ENCODE measurements around the gene TMEM53.

TMEM53 gene

GRCh38 chr1:44624268-44624901 is 49.9 kb downstream of the TMEM53 start:
- no peak for DNase-seq

GRCh38 chr1:44621841-44622286 is 52.4 kb downstream of the TMEM53 start:
- no peak for DNase-seq

GRCh38 chr1:44620072-44620471 is 54.2 kb downstream of the TMEM53 start:
- DNase-seq = no peak

DNA sequence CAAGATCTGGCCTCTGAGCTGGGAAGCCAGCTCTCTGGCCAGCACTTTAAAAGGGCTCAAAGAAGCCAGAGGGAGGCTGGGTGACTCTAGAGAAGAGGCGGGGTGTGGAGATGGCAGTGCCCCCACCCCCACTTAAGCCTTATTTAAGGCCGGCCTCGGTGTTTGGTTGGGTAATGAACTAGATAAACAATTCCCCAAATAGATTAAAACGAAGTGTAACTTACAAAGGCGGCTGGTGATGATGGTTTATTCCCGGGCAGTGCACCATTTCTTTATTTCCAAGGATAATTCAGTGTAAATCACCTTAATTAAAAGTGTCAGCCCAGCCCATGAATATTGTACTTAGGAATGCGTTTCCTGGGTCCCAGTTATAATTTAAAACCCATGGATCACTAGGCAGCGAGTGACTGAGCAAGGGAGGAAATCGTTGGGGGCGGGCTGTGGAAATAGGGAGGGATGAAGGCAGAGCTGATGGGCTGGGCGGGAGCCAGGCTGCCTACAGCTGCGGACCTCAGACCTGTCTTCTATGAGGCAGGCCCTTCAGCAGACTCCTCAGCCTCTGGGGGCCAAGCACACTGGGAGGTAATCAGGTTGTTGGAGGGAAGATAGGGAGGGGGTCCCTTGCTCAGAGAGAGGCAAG is 54.9 kb downstream of the TMEM53 start:
- no peak for DNase-seq

GRCh38 chr1:44617703-44618029 is 56.6 kb downstream of the TMEM53 start:
- no peak for DNase-seq

- DNase-seq = no peak
Measured at GRCh38 chr1:44616991-44617702, 57.1 kb downstream of the TMEM53 start.

GRCh38 chr1:44616284-44616990 is 57.8 kb downstream of the TMEM53 start:
- no peak for DNase-seq

DNA sequence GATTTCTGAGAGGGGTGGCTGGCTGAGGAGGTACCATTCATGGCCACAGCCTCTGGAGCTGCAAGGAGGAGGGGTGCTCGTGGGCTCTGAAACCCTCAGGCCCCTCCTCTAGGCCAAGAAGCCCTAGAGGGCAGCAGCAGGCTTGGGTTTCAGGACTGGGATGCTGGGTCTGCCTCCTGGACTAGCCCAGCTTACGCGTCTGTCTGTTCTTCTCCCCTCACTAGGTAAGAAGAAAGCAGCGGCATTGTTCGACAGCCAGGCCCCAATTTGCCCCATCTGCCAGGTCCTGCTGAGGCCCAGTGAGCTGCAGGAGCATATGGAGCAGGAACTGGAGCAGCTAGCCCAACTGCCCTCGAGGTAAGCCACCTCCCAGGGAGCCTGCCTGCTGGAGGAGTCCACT is 60.3 kb downstream of the TMEM53 start:
- no peak for DNase-seq

DNA sequence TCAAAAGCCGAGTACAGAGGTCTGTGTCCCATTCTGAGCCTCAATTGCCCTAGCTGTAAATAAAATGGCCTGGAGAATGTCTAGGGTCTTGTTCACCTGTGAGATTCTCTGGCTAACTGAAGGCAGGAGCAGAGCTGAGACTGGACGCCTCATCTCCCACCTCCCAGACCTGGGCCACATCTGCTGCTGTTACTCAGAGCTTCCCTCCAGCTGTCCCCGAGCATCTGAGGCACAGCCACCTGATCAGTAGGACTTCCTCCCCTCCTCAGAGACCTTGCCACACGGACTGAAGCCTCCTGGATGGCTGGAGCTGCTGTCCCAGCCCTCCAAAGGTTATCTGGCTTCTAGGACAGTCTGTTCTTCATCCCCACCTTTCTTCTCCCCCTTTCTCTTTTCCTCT is 62.4 kb downstream of the TMEM53 start:
- DNase-seq = no peak

DNA sequence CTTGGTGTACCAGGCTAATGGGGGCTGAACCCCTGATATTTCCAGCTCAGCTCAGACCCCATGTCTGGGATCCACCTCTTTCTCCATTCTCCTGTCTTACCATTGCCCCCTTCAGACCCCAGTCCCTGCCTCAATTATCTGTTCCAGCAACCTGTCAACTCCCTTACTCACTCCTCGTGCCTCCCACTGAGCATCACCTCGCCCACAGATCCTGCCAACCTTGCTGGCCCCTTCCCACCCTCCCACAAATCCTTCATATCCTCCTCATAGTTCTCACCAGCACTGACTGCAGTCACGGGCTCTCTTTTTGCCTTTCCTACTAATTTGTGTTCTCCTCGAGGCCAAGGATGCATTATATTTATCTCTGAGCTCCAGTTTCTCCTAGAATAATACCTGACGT is 62.9 kb downstream of the TMEM53 start:
- no peak for DNase-seq

DNA sequence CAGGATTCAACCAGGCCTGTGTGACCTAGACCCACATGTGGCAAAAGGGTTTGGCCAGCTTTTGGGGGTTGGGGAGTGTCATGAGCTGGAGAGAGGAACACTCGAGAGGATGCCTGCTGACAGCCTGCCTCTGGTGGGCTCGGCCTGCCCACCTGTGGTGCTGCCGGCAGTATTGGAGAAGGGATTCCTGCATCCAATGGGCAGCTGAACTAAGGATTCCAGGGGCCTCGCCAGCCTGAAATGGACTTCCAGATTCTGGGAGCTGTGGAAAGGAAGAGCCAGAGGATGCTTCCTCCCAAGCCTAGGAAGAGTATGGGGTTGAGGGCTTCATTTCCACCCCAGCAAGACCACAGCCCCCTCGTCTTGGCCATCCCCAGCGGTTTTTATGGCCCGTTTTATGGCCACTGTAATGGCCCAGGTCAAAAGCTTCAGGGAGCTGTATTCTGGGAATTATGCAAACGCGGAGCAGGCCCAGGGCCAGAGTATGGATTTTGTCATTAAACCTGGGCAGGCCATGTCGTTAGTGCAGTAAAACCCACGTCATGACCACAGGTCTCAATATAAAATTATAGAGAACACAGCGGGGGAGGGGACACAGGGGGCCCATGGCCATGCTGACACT is 63.6 kb downstream of the TMEM53 start:
- no peak for DNase-seq

DNA sequence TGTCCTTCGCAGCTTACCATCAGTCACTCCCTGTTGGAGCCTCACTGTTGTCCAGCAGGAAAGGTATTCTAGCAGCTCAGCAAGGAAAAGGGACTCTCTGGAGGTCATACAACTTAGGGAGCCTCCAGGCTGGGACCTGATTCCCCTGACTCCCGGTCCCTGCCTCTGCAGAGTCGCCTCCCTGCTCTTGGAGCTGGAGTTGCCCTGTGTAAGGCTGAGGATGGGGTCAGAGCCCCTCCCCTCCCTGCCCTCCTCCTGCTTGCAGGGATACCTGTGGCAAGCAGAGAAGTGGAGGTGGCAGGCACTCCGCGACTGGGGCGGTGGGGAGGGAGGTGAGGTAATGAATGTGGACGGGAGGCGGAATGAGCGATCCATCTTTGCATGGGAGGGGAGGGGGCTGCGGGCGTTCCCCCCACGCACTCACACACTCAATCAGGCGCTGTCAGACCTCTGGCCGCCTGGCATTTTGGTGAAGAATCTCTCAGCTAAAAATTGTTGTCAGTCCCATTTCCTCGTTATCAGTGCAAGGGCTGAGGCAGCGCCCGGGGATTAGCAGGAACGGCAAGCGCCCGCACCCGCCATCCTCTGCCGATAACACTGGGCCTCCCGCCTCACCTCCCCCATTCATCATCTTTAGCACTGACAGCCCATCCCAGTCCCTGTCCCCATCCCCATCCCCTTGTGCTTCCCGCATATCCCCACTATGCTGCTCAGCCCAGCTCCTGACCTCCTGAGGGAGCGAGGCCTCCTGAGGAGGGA is 64.3 kb downstream of the TMEM53 start:
- DNase-seq = no peak

GRCh38 chr1:44609412-44609767 is 64.9 kb downstream of the TMEM53 start:
- DNase-seq = no peak

DNA sequence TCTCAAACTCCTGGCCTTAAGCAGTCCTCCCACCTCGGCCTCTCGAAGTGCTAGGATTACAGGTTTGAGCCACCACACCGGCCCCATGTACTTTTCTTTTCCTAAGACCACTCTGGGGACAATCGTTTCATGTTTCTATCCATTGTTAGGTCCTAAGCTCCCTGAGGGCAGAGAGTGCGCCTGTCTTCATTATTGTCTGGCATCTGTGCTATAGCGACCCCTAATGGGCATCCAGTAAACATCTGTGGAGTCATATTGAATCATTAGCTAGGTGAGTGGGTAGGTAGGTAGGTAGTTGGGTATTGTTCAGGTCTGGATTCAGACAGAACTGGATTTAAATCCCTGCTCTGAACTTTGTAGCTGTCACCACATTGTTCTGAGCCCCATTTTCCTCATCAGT is 66.1 kb downstream of the TMEM53 start:
- DNase-seq = no peak

DNA sequence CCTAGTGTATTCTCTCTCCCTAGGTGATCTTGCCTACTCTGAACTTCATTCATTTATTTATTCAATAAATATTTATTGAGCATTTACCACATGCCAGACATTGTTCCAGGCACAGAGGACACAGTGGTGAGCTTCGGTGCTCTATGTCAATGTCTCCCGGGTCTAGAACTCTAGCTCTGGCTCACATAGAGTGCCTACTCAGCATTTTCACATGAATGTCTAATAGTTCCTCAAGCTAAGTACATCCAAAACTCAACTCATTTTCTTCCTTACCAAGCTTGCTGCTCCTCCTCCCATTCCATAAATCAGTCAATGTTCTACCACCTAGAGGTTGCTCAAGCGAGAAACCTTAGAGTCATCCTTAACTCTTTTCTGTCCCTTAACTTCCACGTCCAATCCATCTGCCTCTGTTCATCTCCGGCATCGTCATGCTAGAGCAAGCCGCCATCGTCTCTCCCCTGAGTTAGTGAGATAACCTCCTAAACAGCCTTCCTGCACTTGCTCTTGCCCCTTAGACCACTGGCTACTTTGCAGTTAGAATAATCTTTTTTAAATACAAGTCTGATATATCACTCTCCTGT is 67.5 kb downstream of the TMEM53 start:
- no peak for DNase-seq

- DNase-seq = no peak
Measured at GRCh38 chr1:44605914-44606615, 68.2 kb downstream of the TMEM53 start.

- DNase-seq = no peak
Measured at GRCh38 chr1:44604157-44604955, 69.9 kb downstream of the TMEM53 start.

DNA sequence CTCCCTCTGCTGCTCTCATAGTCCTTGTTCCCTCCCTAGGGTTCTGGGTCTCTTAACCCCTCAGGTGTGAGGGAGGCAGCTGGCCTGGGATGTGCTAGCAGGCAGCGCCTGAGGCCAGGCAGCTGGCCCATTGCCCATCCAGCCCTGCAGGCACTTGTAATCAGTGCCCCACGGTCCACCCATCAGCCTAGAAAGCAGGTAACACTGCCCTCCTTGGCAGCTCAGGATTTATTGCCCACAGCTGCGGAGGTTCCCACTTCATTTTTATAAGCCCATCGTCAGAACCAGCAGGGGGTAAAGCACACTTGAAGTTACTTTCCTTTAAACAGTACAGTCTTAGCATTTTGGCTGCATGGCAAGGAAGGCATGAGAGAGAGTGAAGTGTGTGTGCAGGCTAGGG is 70.6 kb downstream of the TMEM53 start:
- no peak for DNase-seq

Measured in GDM1 (cell line).